Mucosa of descending colon (tissue), 3 donors: ENCODE results near the gene EPS8. TPM values are rescaled to one million over a fixed set of nuclear protein-coding genes. Genes with fewer than 3 reads are reported as not detected.

Experiments
- ATAC-seq: fragments of 200-7000 bp; cut with Tn5 transposase; one replicate; pipeline ENCODE4 v1.9.1; 2020; ENCODE audit warnings: mild to moderate bottlenecking, moderate library complexity
- DNase-seq, 3 donors: peaks; one replicate each; pipeline ENCODE4 v3.0.0-alpha.2; 2020
- H3K36me3 ChIP-seq: fragments of 200-600 bp; one replicate; pipeline ENCODE4 v1.8.0; 2021; ENCODE audit warnings: low read depth, mild to moderate bottlenecking
- H3K4me1 ChIP-seq: fragments of 200-600 bp; one replicate; pipeline ENCODE4 v1.8.0; 2021; ENCODE audit warnings: low read depth, mild to moderate bottlenecking
- H3K4me3 ChIP-seq: fragments of 200-600 bp; one replicate; pipeline ENCODE4 v1.8.0; 2021; ENCODE audit warnings: mild to moderate bottlenecking
- H3K9me3 ChIP-seq: fragments of 200-600 bp; one replicate; pipeline ENCODE4 v1.8.0; 2021; ENCODE audit warnings: mild to moderate bottlenecking
- CTCF ChIP-seq: fragments of 200-600 bp; IDR thresholded peaks from one replicate; pipeline ENCODE4 v1.8.0; 2022; ENCODE audit warnings: antibody characterized with exemption, mild to moderate bottlenecking
- intact Hi-C, 2 donors: fragments of 100-400 bp; cut with DNase I in 1 of 2; cut with micrococcal nuclease in 1 of 2; formaldehyde crosslinking; loops; one replicate each; pipeline versions ENCODE4 v1.11.0 to v1.11.1; 2022; cut with DNase I, micrococcal nuclease
- total RNA-seq, 3 donors: library from RNA; stranded (reverse); fragmentation: NEBNext Ultra II Directional in 2 of 3; extraction: Animal tissue kit (Norgen Biotek cat#: 25700) in 2 of 3; gene quantifications; one replicate each; pipeline versions ENCODE4 v1.2.1 to v1.2.4, GENCODE V29; 2021 to 2023
- donor health status: DM: no; HTN: no; CAD: no; lungs with moderate emphysema.
- donor health status: DM: no; HTN: no; CAD: no.
- donor health status: DM: no; HTN: yes; CAD: no.

The EPS8 gene
- total RNA-seq, 3 donors from 2014 or later = 100 to 204 (median 135) TPM

GRCh38 chr12:15728118-15728598 lies 61.0 kb downstream of the EPS8 start:
- ATAC-seq (peak; percentile 82), DNase-seq (peak in 1 of 3 donors; percentile 63)
- H3K4me3 ChIP-seq = no peak overlapping the region
- H3K4me1 ChIP-seq = peaks cover 16% of the 10 kb centered on the region
- intact Hi-C loops = no loop called here
- TF ChIP-seq CTCF = no peak
- H3K36me3 ChIP-seq = no peaks in the 10 kb centered on the region
- H3K9me3 ChIP-seq = no peaks in the 10 kb centered on the region

GRCh38 chr12:15726878-15727150 lies 62.4 kb downstream of the EPS8 start:
- intact Hi-C loops = no loop called here
- Histone ChIP-seq H3K4me1 (peaks cover 16% of the 10 kb centered on the region), H3K9me3 (no peaks in the 10 kb centered on the region), H3K4me3 (no peak overlapping the region), H3K36me3 (no peaks in the 10 kb centered on the region)
- ATAC-seq (no peak), DNase-seq (no peak)
- TF ChIP-seq CTCF = no peak

GRCh38 chr12:15726027-15726877 lies 62.9 kb downstream of the EPS8 start:
- Histone ChIP-seq H3K9me3 (no peaks in the 10 kb centered on the region), H3K4me1 (peaks cover 16% of the 10 kb centered on the region), H3K4me3 (no peak overlapping the region), H3K36me3 (no peaks in the 10 kb centered on the region)
- no peak for TF ChIP-seq CTCF
- ATAC-seq = peak; percentile 37
- DNase-seq = no peak
- intact Hi-C loops = no loop called here

GRCh38 chr12:15722951-15723350 lies 66.2 kb downstream of the EPS8 start:
- no peak overlapping the region for H3K4me3 ChIP-seq
- H3K4me1 ChIP-seq = peaks cover 28% of the 10 kb centered on the region
- H3K9me3 ChIP-seq = no peaks in the 10 kb centered on the region
- no peak for DNase-seq
- intact Hi-C loops = no loop called here
- TF ChIP-seq CTCF = no peak
- H3K36me3 ChIP-seq = no peaks in the 10 kb centered on the region
- no peak for ATAC-seq

- TF ChIP-seq CTCF = no peak
- no peak overlapping the region for H3K4me3 ChIP-seq
- no peak for ATAC-seq
- intact Hi-C loops = no loop called here
- peaks cover 32% of the 10 kb centered on the region for H3K4me1 ChIP-seq
- no peaks in the 10 kb centered on the region for H3K36me3 ChIP-seq
- no peak for DNase-seq
- H3K9me3 ChIP-seq = no peaks in the 10 kb centered on the region
These were observed 67.7 kb downstream of the EPS8 start for GRCh38 chr12:15721316-15722115.
